Neural cell (in vitro differentiated cells): ENCODE data around the gene INO80E.

Experiments used
- CTCF ChIP-seq: fragments of 450-650 bp; IDR thresholded peaks from 2 replicates; pipeline ENCODE4 v1.5.1; 2014; ENCODE audit warnings: antibody characterized with exemption, mild to moderate bottlenecking, moderate library complexity; ENCODE audit not compliant: poor library complexity, severe bottlenecking
- EP300 ChIP-seq: fragments of 450-650 bp; conservative IDR thresholded peaks from 2 replicates; pipeline ENCODE4 v1.6.1; 2014; ENCODE audit warnings: antibody characterized with exemption, mild to moderate bottlenecking, moderate library complexity; ENCODE audit not compliant: poor library complexity, severe bottlenecking
- EZH2 ChIP-seq: fragments of 200-600, 300-800 bp; shearing (Covaris generic), sonication (generic); IDR thresholded peaks from 2 replicates; pipeline ENCODE4 v1.6.1; 2014; ENCODE audit warnings: antibody characterized with exemption, low read length, borderline replicate concordance, mild to moderate bottlenecking; ENCODE audit not compliant: insufficient read depth, poor library complexity, severe bottlenecking
- POLR2AphosphoS5 ChIP-seq: IDR thresholded peaks from 2 replicates; pipeline ENCODE4 v1.6.1; 2012
- SMC3 ChIP-seq: fragments of 450-650 bp; conservative IDR thresholded peaks from 2 replicates; pipeline ENCODE4 v1.6.1; 2014; ENCODE audit warnings: antibody characterized with exemption, mild to moderate bottlenecking, moderate library complexity; ENCODE audit not compliant: poor library complexity
- TAF1 ChIP-seq: IDR thresholded peaks from 2 replicates; pipeline ENCODE4 v1.6.1; 2012; ENCODE audit warnings: low read depth
- TF ChIP-seq, protein P1 (sequence below): IDR thresholded peaks from 2 replicates; pipeline ENCODE4 v1.6.1; 2012; ENCODE audit warnings: borderline replicate concordance

- no peak for TF ChIP-seq CTCF
- no peak for TF ChIP-seq EZH2
- TF ChIP-seq SMC3, result no peak
- no peak for TF ChIP-seq POLR2AphosphoS5
- TF ChIP-seq TAF1, result no peak
- TF ChIP-seq EP300, result no peak
- TF ChIP-seq, protein P1, sequence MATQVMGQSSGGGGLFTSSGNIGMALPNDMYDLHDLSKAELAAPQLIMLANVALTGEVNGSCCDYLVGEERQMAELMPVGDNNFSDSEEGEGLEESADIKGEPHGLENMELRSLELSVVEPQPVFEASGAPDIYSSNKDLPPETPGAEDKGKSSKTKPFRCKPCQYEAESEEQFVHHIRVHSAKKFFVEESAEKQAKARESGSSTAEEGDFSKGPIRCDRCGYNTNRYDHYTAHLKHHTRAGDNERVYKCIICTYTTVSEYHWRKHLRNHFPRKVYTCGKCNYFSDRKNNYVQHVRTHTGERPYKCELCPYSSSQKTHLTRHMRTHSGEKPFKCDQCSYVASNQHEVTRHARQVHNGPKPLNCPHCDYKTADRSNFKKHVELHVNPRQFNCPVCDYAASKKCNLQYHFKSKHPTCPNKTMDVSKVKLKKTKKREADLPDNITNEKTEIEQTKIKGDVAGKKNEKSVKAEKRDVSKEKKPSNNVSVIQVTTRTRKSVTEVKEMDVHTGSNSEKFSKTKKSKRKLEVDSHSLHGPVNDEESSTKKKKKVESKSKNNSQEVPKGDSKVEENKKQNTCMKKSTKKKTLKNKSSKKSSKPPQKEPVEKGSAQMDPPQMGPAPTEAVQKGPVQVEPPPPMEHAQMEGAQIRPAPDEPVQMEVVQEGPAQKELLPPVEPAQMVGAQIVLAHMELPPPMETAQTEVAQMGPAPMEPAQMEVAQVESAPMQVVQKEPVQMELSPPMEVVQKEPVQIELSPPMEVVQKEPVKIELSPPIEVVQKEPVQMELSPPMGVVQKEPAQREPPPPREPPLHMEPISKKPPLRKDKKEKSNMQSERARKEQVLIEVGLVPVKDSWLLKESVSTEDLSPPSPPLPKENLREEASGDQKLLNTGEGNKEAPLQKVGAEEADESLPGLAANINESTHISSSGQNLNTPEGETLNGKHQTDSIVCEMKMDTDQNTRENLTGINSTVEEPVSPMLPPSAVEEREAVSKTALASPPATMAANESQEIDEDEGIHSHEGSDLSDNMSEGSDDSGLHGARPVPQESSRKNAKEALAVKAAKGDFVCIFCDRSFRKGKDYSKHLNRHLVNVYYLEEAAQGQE, result no peak
These were observed 32.9 kb upstream of the INO80E start for GRCh38 chr16:29963021-29963743.
